Ovary (tissue), 9 donors: ENCODE results near the gene GTPBP1. TPM values are rescaled to one million over a fixed set of nuclear protein-coding genes. Genes with fewer than 3 reads are reported as not detected.

Source experiments
- DNase-seq, 5 donors: peaks; one replicate each; pipeline ENCODE4 v3.0.0-alpha.2; 2019 to 2020
- H3K27ac ChIP-seq, 2 donors: fragments of 200-600 bp; one replicate each; pipeline versions ENCODE4 v1.5.1 to v1.8.0; 2019 to 2022
- H3K27me3 ChIP-seq: fragments of 200-600 bp; one replicate; pipeline ENCODE4 v1.8.0; 2022
- H3K36me3 ChIP-seq: fragments of 200-600 bp; sonication (generic); one replicate; pipeline ENCODE4 v1.5.1; 2019
- H3K4me1 ChIP-seq: one replicate; pipeline ENCODE4 v1.8.1; 2013; ENCODE audit warnings: mild to moderate bottlenecking, moderate library complexity; ENCODE audit not compliant: insufficient read depth
- H3K4me3 ChIP-seq: fragments of 200-600 bp; sonication (generic); one replicate; pipeline ENCODE4 v1.5.1; 2017
- H3K9me3 ChIP-seq, 2 donors: fragments of 200-600 bp in 1 of 2; sonication (generic) in 1 of 2; one replicate each; pipeline versions ENCODE4 v1.5.1 to v1.8.1; 2013 to 2019; ENCODE audit warnings: mild to moderate bottlenecking in 1 of 2, moderate library complexity in 1 of 2
- EP300 ChIP-seq: sonication (generic); formaldehyde crosslinking; IDR thresholded peaks from one replicate; pipeline ENCODE4 v1.6.1; 2017; ENCODE audit warnings: antibody characterized with exemption
- POLR2A ChIP-seq: fragments of 450-650 bp; IDR thresholded peaks from one replicate; pipeline ENCODE4 v1.6.1; 2017; ENCODE audit warnings: antibody characterized with exemption, mild to moderate bottlenecking, moderate library complexity
- WGBS, 3 donors: extraction: QIAGEN DNeasy Blood & Tissue Kit in 1 of 3; methylation state at CpG; one replicate each; pipeline versions ENCODE4 v1.1.5 to v1.1.7; 2013 to 2017; 5-methylcytosine and 5-hydroxymethylcytosine counted together
- intact Hi-C, 4 donors: fragments of 100-400 bp; cut with DNase I; formaldehyde crosslinking; loops; one replicate each; pipeline versions ENCODE4 v1.11.0 to v1.15.1; 2022 to 2023
- polyA plus RNA-seq, 2 donors: library from polyadenylated mRNA; stranded (reverse); fragments of 200-250 nt in 1 of 2; fragments of 350-450 nt in 1 of 2; fragmentation: Illumina TruSeq in 1 of 2; extraction: RNeasy Lipid Tissue Mini Kit (QIAGEN cat#74804) in 1 of 2; gene quantifications; one replicate each; pipeline ENCODE4 v1.2.3, GENCODE V29; 2013 to 2014
- total RNA-seq, 7 donors: library from RNA; depleted of rRNA in 2 of 7; stranded (reverse); fragments of >200 nt in 2 of 7; fragmentation: NEBNext Ultra II Directional in 3 of 7; extraction: Animal tissue kit (Norgen Biotek cat#: 25700) in 3 of 7; gene quantifications; one replicate each; pipeline versions ENCODE4 v1.1.0 to v1.2.4, GENCODE V29; 2016 to 2023
- TF ChIP-seq, protein P1 (sequence below), 3 donors: fragments of 450-650 bp in 2 of 3; fragments of 200-600 bp in 1 of 3; IDR thresholded peaks; one replicate each; pipeline versions ENCODE4 v1.5.1 to v1.8.0; 2016 to 2022; ENCODE audit warnings: antibody characterized with exemption in 3 of 3, mild to moderate bottlenecking in 1 of 3
- donor health status: DM: no; HTN: no; CAD: no; lungs with moderate emphysema.
- donor health status: DM: no; HTN: no; CAD: no.
- donor health status: Bipolar disorder and iron deficiency.
- donor health status: DM: yes; HTN: yes; CAD: no.
- donor health status: DM: no; HTN: no; CAD: no.
- donor health status: DM: yes; HTN: yes; CAD: no.

Gene GTPBP1
- total and polyA plus RNA-seq, 9 donors = 16.9 to 71.3 (median 59.9) TPM

DNA sequence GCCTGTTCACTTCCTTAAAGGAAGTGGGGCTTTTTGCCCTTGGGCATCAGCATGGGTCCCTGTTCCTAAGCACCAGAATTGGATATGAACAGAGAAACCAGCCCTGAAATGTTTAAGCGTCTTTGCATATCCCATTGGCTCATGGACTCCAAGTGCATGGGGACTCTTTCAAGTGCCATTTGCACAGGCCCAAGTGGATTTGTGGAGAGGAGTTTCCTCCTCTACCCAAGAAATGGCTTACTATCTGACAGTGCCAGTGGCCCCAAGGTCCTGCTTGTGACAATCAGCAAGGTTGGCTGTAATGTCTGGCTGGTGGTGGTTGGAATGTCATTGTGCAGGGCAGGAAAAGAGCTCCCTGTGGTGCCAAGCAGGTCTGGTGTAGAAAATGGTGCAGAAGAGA is 20.0 kb upstream of the GTPBP1 start:
- no peak overlapping the region for H3K4me3 ChIP-seq
- no peaks in the 10 kb centered on the region for H3K27me3 ChIP-seq
- TF ChIP-seq, protein P1, sequence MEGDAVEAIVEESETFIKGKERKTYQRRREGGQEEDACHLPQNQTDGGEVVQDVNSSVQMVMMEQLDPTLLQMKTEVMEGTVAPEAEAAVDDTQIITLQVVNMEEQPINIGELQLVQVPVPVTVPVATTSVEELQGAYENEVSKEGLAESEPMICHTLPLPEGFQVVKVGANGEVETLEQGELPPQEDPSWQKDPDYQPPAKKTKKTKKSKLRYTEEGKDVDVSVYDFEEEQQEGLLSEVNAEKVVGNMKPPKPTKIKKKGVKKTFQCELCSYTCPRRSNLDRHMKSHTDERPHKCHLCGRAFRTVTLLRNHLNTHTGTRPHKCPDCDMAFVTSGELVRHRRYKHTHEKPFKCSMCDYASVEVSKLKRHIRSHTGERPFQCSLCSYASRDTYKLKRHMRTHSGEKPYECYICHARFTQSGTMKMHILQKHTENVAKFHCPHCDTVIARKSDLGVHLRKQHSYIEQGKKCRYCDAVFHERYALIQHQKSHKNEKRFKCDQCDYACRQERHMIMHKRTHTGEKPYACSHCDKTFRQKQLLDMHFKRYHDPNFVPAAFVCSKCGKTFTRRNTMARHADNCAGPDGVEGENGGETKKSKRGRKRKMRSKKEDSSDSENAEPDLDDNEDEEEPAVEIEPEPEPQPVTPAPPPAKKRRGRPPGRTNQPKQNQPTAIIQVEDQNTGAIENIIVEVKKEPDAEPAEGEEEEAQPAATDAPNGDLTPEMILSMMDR (IDR thresholded peaks at IDR 0.05) = no peak
- TF ChIP-seq POLR2A = no peak
- no peak for TF ChIP-seq EP300
- no peak overlapping the region for H3K27ac ChIP-seq
- 71 to 88% (median 86%) methylated on average over 1 of the region's 1 CpG for WGBS, 3 donors
- peaks cover 4% of the 10 kb centered on the region for H3K4me1 ChIP-seq
- intact Hi-C loops = no loop called here
- DNase-seq = no peak
- no peaks in the 10 kb centered on the region for H3K9me3 ChIP-seq
- H3K36me3 ChIP-seq = no peaks in the 10 kb centered on the region

DNA sequence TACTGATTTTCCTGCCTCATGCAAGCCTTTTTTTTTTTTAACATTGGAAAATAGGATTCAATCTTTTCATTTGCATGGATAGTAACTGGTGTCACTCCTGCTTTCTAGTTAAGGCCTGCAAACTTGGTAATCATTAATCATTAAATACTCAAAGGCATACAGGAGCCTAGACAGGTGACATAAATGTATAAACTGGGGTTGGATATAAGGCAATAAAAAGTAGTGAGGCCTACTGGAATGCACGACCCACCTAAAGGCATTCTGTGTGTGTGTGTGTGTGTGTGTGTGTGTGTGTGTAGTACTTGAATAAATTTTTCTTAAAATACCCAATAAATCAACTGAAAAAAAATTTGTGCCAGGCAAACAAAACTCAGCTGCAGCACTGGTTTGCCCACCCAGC is 16.1 kb upstream of the GTPBP1 start:
- Histone ChIP-seq H3K4me1 (peaks cover 1% of the 10 kb centered on the region), H3K27me3 (no peaks in the 10 kb centered on the region), H3K36me3 (no peaks in the 10 kb centered on the region), H3K4me3 (no peak overlapping the region), H3K9me3 (no peaks in the 10 kb centered on the region), H3K27ac (no peak overlapping the region)
- DNase-seq = no peak
- intact Hi-C loops = no loop called here
- 53 to 71% (median 62%) methylated on average over 1 of the region's 1 CpG for WGBS, 3 donors
- TF ChIP-seq, protein P1 (IDR thresholded peaks at IDR 0.05) = no peak
- TF ChIP-seq POLR2A = no peak

DNA sequence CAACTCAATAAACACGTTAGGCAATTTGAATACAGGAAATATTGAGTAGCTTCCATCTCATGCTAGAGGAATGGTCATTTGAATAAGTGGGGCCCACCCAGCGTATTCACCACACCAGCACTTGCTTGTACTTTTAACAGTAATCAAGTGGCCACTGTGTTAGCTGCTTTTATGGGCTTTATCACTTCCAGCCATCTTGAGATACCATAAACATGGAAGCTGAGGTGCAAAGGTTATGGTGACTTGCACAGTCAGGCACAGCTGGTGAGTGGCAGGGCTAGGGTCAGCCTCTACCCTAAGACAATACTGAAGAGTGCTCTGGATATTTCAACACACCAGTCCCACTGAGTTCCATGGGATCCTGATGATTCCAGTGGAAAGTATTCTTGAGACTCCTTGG is 11.7 kb upstream of the GTPBP1 start:
- H3K4me1 ChIP-seq = peaks cover 11% of the 10 kb centered on the region
- H3K4me3 ChIP-seq = no peak overlapping the region
- H3K27ac ChIP-seq = no peak overlapping the region
- WGBS, 3 donors = 79 to 87% (median 82%) methylated on average over 2 of the region's 2 CpGs
- H3K9me3 ChIP-seq = no peaks in the 10 kb centered on the region
- TF ChIP-seq EP300 (no peak), POLR2A (no peak)
- TF ChIP-seq, protein P1 (IDR thresholded peaks at IDR 0.05) = no peak
- DNase-seq = no peak
- H3K27me3 ChIP-seq = no peaks in the 10 kb centered on the region
- H3K36me3 ChIP-seq = no peaks in the 10 kb centered on the region
- intact Hi-C loops = no loop called here

DNA sequence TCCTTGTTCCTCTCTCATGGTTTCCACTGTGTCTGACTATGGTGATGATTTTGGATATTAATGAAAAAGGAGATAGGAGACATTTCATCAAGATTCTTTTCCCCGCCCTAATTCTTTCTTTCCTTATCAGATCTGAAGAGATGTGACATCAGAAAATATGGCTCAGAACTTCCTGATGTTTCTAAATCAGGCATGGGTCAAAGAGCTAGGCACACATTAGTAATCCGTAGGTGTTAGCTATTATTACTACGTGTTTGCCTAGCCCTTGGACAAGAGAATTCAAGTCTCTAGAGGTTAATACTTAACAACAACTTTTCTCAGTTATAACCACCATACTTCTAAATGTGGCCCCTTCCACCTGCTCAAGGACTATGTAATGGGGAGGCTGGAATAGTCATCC is 10.8 kb upstream of the GTPBP1 start:
- Histone ChIP-seq H3K27me3 (no peaks in the 10 kb centered on the region), H3K9me3 (no peaks in the 10 kb centered on the region), H3K36me3 (no peaks in the 10 kb centered on the region), H3K27ac (no peak overlapping the region), H3K4me1 (peaks cover 16% of the 10 kb centered on the region), H3K4me3 (no peak overlapping the region)
- DNase-seq = no peak
- intact Hi-C loops = loop anchor here in 1 of 4 donors (5.0 kb wide), 1 partner anchor 128 kb away; no protein-coding TSS in a partner anchor
- WGBS, 3 donors = 84 to 86% (median 85%) methylated on average over 3 of the region's 3 CpGs
- TF ChIP-seq POLR2A (no peak), EP300 (no peak)
- TF ChIP-seq, protein P1 (IDR thresholded peaks at IDR 0.05) = no peak
